ENCODE data around the gene KIF11. TPM values are rescaled to one million over a fixed set of nuclear protein-coding genes. Genes with fewer than 3 reads are reported as not detected.

KIF11 gene
- total and polyA plus RNA-seq, 2 of the 4 experiments (the other 2 are of a cell fraction) = 8.8 to 18.3 TPM

DNA sequence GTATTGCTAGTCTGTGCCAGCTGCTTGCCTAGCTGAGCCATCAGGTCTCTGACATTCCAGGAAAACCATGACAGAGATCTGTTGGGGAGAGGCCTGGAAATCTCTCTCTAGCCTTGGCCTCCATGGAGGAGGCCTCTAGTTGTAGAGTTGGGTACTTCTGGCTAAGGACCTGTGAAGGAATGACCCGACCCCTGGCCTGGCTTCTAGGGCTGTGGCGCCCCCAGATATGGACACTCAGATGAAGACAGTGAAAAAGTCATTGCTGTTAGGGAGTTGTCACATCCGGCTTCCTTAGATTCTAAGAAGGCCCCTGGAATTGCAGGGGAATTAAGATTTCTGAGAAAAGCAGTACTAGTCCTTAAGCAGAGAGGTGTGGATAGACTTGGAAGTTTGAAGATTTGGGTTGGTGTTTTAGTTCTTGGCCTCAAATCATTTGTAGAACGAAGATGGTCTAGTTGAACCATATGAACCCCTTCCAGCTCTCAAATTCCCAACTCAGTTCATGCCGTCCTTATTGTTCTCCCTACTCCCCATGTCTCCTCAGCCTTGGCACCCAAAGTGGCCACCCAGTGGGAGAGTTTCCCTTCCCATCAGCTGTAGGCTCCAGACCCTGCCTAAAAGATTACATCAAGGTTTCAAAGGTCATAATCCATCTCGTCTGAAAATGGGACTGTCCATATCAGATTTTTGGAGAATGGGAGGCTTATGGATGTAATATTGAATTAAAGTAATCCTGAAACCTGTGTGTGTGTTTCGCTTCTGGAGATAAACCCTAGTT, 103.9 kb downstream of the KIF11 start:
- Histone ChIP-seq H3K23ac (ENCODE audit: low read depth, low read length) (peak overlapping the region; percentile 58), H4K8ac (ENCODE audit: low read depth in 2 of 2, low read length in 2 of 2) (peak overlapping the region; percentile 86 to 90), H2AK5ac (ENCODE audit: low read depth, low read length) (peak overlapping the region; percentile 94), H4K91ac (ENCODE audit: insufficient read depth, low read depth, low read length) (peak overlapping the region; percentile 92), H3K4me2 (ENCODE audit: low read depth, low read length) (peak overlapping the region; percentile 73; the same call in 1 of the 2 replicates), H2AK9ac (replicated peaks; ENCODE audit: low read depth, low read length, poor library complexity) (peak overlapping the region; percentile 96), H2BK20ac (ENCODE audit: low read depth, low read length) (peak overlapping the region; percentile 57), H3K4me1 (ENCODE audit: control insufficient read depth, insufficient read depth, low read length) (peaks cover 29% of the 10 kb centered on the region), H4K5ac (ENCODE audit: low read depth, low read length) (peak overlapping the region; percentile 77; the same call in 1 of the 2 replicates), H4K20me1 (ENCODE audit: insufficient read depth, low read length) (0 out of 2 replicates have a peak, but pooled peaks cover 2% of the 10 kb centered on the region), H3K9me3 (ENCODE audit: control insufficient read depth, insufficient read depth, low read length) (no peaks in the 10 kb centered on the region), H3K27me3 (ENCODE audit: control insufficient read depth, insufficient read depth, low read length) (no peaks in the 10 kb centered on the region), H3K36me3 (ENCODE audit: control insufficient read depth, insufficient read depth, low read length) (peaks cover 6% of the 10 kb centered on the region), H3K56ac (ENCODE audit: extremely low read depth, insufficient read depth, low read length) (no peak overlapping the region; the same call in 1 of the 2 replicates), H3K14ac (replicated peaks; ENCODE audit: low read depth, low read length) (peak overlapping the region; percentile 94), H2BK15ac (ENCODE audit: low read depth, low read length) (peak overlapping the region; percentile 95; the same call in 2 of the 3 replicates), H3K18ac (ENCODE audit: low read depth, low read length) (peak overlapping the region; percentile 22; the same call in 1 of the 2 replicates), H2AFZ (replicated peaks; ENCODE audit: low read length, poor library complexity) (peak overlapping the region; percentile 86), H2BK120ac (ENCODE audit: low read depth, low read length) (peak overlapping the region; percentile 95), H3K27ac (ENCODE audit: insufficient read depth, low read length) (peak overlapping the region; percentile 75), H3K9ac (ENCODE audit: low read depth, low read length) (peak overlapping the region; percentile 84), H3K9me1 (ENCODE audit: insufficient read depth, low read length) (peaks cover 3% of the 10 kb centered on the region; the same call in 1 of the 2 replicates), H2BK5ac (ENCODE audit: low read depth, low read length, poor library complexity, severe bottlenecking) (peak overlapping the region; percentile 35), H3K4ac (ENCODE audit: low read depth, low read length) (peak overlapping the region; percentile 83), H3K79me1 (ENCODE audit: low read depth in 1 of 2, low read length in 2 of 2) (peaks cover 0 to 31% of the 10 kb centered on the region in 2 experiments; a peak in 2 of 4 replicates), H3K4me3 (ENCODE audit: insufficient read depth, low read depth, low read length) (no peak overlapping the region)
- DNase-seq = no peak
- ATAC-seq (ENCODE audit: low read depth) = peak; percentile 3; the same call in 1 of the 2 replicates
- ChIA-PET POLR2A (ENCODE audit: unreplicated experiment) (no interaction called here), CTCF (no interaction called here)
- no TSS peak for BruUV-seq (replicated peaks)
- in situ Hi-C loops (cut with MboI; ENCODE audit: low sequenced_read_pairs) = no loop called here
- dilution Hi-C loops (cut with HindIII; ENCODE audit: low sequenced_read_pairs, unreplicated experiment) = no loop called here
- WGBS, 2 experiments (ENCODE audit: extremely low coverage in 2 of 2, insufficient read length in 1 of 2) = 100% methylated on average over 1 of the region's 7 CpGs; no CpG with 5 or more reads in 1 of the 2 experiments
- intact Hi-C loops (cut with micrococcal nuclease) = no loop called here
- TF ChIP-seq MXI1 (IDR thresholded peaks at IDR 0.05; ENCODE audit: borderline replicate concordance, low read depth, low read length) (no peak), SMC3 (IDR thresholded peaks at IDR 0.05; ENCODE audit: low read depth, low read length) (no peak), BHLHE40 (IDR thresholded peaks at IDR 0.05; ENCODE audit: low read depth, low read length) (no peak), ELK1 (IDR thresholded peaks at IDR 0.05; ENCODE audit: borderline replicate concordance, low read depth, low read length) (no peak), NFE2L2 (IDR thresholded peaks at IDR 0.05; ENCODE audit: low read depth, low read length) (no peak), CEBPB (IDR thresholded peaks at IDR 0.05; ENCODE audit: low read depth, low read length) (no peak), RFX5 (IDR thresholded peaks at IDR 0.05; ENCODE audit: low read depth, low read length) (no peak), MAFK (IDR thresholded peaks at IDR 0.05; ENCODE audit: low read depth, low read length) (no peak), USF2 (IDR thresholded peaks at IDR 0.05; ENCODE audit: low read depth, low read length) (no peak), FOS (IDR thresholded peaks at IDR 0.05; ENCODE audit: low read depth, low read length) (no peak), MAZ (IDR thresholded peaks at IDR 0.05; ENCODE audit: borderline replicate concordance, low read depth, low read length) (no peak), CTCF (conservative IDR thresholded peaks at IDR 0.05; ENCODE audit: low read depth, low read length) (no peak), RAD21 (IDR thresholded peaks at IDR 0.05; ENCODE audit: low read length) (no peak)
